NT2/D1 (cell line): ENCODE measurements around the gene TRIM60.

Experiments used
- SUZ12 ChIP-seq: IDR thresholded peaks from 2 replicates; pipeline ENCODE4 v1.6.1; 2011; ENCODE audit not compliant: insufficient read length, insufficient read depth; ENCODE audit errors: extremely low read depth
- YY1 ChIP-seq: IDR thresholded peaks from 2 replicates; pipeline ENCODE4 v1.6.1; 2011; ENCODE audit not compliant: insufficient read length, insufficient read depth

- no peak for TF ChIP-seq YY1
- no peak for TF ChIP-seq SUZ12
Observed at GRCh38 chr4:165013691-165014090, 18.1 kb upstream of the TRIM60 start.
